ENCODE results near the gene CNOT6. TPM values are rescaled to one million over a fixed set of nuclear protein-coding genes. Genes with fewer than 3 reads are reported as not detected.

The CNOT6 gene
- total RNA-seq, 2 donors from 2014 or later = 18.4 to 20.1 TPM

- no peak overlapping the region for H3K27ac ChIP-seq
- intact Hi-C loops (cut with DNase I) = no loop called here
- no peaks in the 10 kb centered on the region for H3K9me3 ChIP-seq
- TF ChIP-seq POLR2AphosphoS5 (IDR thresholded peaks at IDR 0.05) (no peak), POLR2A (IDR thresholded peaks at IDR 0.05) (no peak), CTCF (IDR thresholded peaks at IDR 0.05) (no peak)
- H3K4me3 ChIP-seq = no peak overlapping the region
- no peaks in the 10 kb centered on the region for H3K27me3 ChIP-seq (replicated peaks; ENCODE audit: insufficient read depth)
- DNase-seq (ENCODE audit: low spot score) = no peak
- 87% methylated on average over 3 of the region's 3 CpGs for WGBS
- no peaks in the 10 kb centered on the region for H3K4me1 ChIP-seq (replicated peaks)
- H3K36me3 ChIP-seq = no peaks in the 10 kb centered on the region
Observed at GRCh38 chr5:180553530-180553929, 59.4 kb downstream of the CNOT6 start.

- Histone ChIP-seq H3K27me3 (replicated peaks; ENCODE audit: insufficient read depth) (no peaks in the 10 kb centered on the region), H3K4me1 (replicated peaks) (no peaks in the 10 kb centered on the region), H3K27ac (no peak overlapping the region), H3K36me3 (no peaks in the 10 kb centered on the region), H3K9me3 (no peaks in the 10 kb centered on the region), H3K4me3 (no peak overlapping the region)
- WGBS = 67% methylated on average over 7 of the region's 7 CpGs
- TF ChIP-seq POLR2A (IDR thresholded peaks at IDR 0.05) = no peak
- TF ChIP-seq CTCF (IDR thresholded peaks at IDR 0.05) = no peak
- TF ChIP-seq POLR2AphosphoS5 (IDR thresholded peaks at IDR 0.05) = no peak
- no peak for DNase-seq (ENCODE audit: low spot score)
- intact Hi-C loops (cut with DNase I) = no loop called here
Observed at GRCh38 chr5:180555168-180555921, 61.2 kb downstream of the CNOT6 start.

GRCh38 chr5:180557217-180557809 lies 63.1 kb downstream of the CNOT6 start:
- WGBS = 86% methylated on average over 2 of the region's 2 CpGs
- Histone ChIP-seq H3K4me3 (no peak overlapping the region), H3K9me3 (no peaks in the 10 kb centered on the region)

GRCh38 chr5:180558232-180558631 lies 64.1 kb downstream of the CNOT6 start:
- WGBS = 95% methylated on average over 11 of the region's 11 CpGs
- Histone ChIP-seq H3K9me3 (no peaks in the 10 kb centered on the region), H3K4me1 (replicated peaks) (no peaks in the 10 kb centered on the region), H3K27me3 (replicated peaks; ENCODE audit: insufficient read depth) (no peaks in the 10 kb centered on the region), H3K4me3 (no peak overlapping the region), H3K36me3 (no peaks in the 10 kb centered on the region), H3K27ac (no peak overlapping the region)
- no peak for DNase-seq (ENCODE audit: low spot score)
- intact Hi-C loops (cut with DNase I) = no loop called here
- TF ChIP-seq POLR2AphosphoS5 (IDR thresholded peaks at IDR 0.05) = no peak
- no peak for TF ChIP-seq CTCF (IDR thresholded peaks at IDR 0.05)
- TF ChIP-seq POLR2A (IDR thresholded peaks at IDR 0.05) = no peak

More at GRCh38 chr5:180557217-180557809, 63.1 kb downstream of the CNOT6 start:
- no peaks in the 10 kb centered on the region for H3K4me1 ChIP-seq (replicated peaks)
- H3K27me3 ChIP-seq (replicated peaks; ENCODE audit: insufficient read depth) = no peaks in the 10 kb centered on the region
- intact Hi-C loops (cut with DNase I) = no loop called here
- no peaks in the 10 kb centered on the region for H3K36me3 ChIP-seq
- no peak for TF ChIP-seq CTCF (IDR thresholded peaks at IDR 0.05)
- no peak for TF ChIP-seq POLR2AphosphoS5 (IDR thresholded peaks at IDR 0.05)
- no peak for TF ChIP-seq POLR2A (IDR thresholded peaks at IDR 0.05)
- no peak for DNase-seq (ENCODE audit: low spot score)
- H3K27ac ChIP-seq = no peak overlapping the region

GRCh38 chr5:180563994-180564393 lies 69.8 kb downstream of the CNOT6 start:
- Histone ChIP-seq H3K4me1 (replicated peaks) (no peaks in the 10 kb centered on the region), H3K9me3 (no peaks in the 10 kb centered on the region), H3K36me3 (no peaks in the 10 kb centered on the region), H3K27me3 (replicated peaks; ENCODE audit: insufficient read depth) (no peaks in the 10 kb centered on the region), H3K27ac (no peak overlapping the region), H3K4me3 (no peak overlapping the region)
- TF ChIP-seq POLR2AphosphoS5 (IDR thresholded peaks at IDR 0.05) (no peak), CTCF (IDR thresholded peaks at IDR 0.05) (no peak), POLR2A (IDR thresholded peaks at IDR 0.05) (no peak)
- 65% methylated on average over 3 of the region's 3 CpGs for WGBS
- intact Hi-C loops (cut with DNase I) = no loop called here
- no peak for DNase-seq (ENCODE audit: low spot score)

All from prostate gland (tissue), 2 donors.